HG02623 (cell line): Measurements from ENCODE around the gene UBE4A.
A peak's percentile ranks its signal among the peaks of the same experiment; 100 is the strongest.

ENCODE experiments used
- ATAC-seq: cut with Tn5 transposase; IDR thresholded peaks from one replicate; pipeline ENCODE4 v1.9.1; 2021; ENCODE audit warnings: moderate library complexity; ENCODE audit not compliant: unreplicated experiment

UBE4A gene

DNA sequence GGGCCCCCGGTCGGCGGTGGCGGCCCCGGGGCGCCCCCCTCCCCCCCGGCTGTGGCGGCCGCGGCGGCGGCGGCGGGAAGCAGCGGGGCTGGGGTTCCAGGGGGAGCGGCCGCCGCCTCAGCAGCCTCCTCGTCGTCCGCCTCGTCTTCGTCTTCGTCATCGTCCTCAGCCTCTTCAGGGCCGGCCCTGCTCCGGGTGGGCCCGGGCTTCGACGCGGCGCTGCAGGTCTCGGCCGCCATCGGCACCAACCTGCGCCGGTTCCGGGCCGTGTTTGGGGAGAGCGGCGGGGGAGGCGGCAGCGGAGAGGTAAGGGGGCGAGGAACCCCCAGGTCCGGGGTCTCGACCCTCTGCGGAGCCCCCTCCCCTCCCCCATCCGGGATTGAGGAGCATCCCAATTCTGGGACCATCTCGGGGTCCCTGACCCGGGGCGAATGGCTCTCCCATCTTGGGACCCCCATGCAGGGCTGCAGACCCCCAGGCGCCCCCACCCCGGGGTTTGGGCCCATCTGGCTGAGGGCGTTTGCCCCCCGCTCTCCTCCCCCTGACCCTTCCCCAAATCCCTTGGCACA, 77.3 kb downstream of the UBE4A start:
- peak; percentile 15 for ATAC-seq

DNA sequence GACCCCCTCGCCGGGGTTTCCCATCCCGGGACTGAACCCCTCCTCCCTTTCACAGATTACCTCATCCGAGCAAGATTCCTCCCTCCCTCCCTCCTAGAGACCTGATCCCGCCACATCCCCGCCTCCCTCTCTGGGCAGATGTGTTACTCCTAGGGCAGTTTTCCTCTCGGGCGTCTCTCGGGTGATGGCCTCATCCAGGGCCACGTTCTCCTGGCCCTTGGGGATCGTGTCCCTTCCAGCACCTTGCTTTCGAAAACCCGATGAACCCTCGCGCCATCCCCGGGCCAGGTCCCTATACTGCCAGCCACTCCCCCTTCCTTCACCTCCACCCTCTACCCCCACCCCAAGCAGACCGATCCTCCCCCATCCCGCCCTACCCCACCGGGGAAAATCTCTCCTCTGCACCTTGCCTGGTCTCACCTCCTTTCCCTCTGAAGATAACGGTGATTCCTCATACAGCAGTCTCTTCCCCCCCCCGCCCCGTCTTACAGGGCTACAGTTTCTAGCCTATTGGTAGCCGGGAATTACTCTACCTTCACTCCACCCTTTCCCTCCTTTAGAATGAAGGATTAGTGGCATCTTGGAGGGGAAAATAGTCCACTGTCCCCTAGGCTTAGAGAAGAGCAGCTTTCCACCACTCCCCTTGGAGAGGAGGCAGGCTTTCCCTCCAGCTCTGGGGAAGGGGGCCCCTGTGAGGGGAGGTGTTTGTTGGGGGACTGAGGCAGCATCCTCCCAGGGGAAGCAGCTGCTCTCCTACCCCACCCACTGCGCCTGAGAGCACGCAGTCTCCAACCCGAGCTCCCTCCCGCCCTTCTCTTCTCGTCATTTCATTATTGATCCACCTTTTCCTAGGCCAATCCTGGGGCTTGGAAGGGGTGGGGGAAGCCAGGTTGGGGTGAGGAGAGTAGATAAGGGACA, 78.1 kb downstream of the UBE4A start:
- no peak for ATAC-seq

DNA sequence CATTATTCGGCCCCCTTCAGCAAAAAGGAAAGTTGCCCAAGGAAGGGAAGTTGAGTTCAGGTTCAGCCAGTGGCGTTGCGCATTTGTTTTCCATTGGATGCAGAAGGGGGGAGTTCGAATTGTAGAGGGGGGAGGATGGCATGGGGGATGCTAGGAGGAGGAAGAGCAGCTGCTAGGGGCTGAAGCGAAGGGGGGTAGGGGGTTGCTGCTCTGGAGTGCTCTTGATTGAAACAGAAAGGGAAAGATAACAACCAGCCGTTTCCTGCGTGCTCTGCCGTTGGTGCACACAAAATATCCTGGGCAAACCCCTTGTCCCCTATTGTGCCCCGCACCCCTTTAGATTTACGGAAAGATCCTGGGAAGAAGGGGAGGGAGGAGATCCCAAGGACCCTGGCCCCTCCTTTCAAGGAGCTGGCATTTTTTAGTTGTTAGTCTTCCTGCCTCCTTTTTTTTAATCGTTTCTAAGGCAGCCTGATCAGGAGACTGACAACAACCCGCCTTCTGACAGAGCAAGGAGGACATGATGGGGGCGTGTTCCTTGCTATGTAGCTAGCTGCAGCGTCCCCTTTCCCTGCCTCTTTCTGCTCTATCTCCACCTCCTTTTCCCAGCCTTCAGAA, 79.0 kb downstream of the UBE4A start:
- ATAC-seq = no peak

DNA sequence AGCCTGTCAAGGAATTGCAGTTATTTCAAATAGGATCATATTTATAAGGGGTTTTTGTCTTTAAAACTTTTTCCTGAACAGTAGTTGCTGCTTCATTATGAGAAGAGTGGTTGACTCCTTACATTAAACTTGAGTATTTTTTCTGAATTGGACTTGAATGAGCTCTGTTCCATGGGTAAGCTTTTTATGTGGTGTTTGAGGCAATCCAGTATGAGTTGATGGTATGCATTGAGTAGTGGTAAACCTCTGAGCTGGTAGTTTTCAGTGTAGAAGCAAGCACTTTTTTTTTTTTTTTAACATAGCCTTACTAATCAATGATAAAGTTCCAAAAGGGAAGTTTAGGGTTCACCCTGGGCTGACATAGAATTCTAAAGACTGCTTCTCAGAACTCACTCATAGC, 80.2 kb downstream of the UBE4A start:
- no peak for ATAC-seq

DNA sequence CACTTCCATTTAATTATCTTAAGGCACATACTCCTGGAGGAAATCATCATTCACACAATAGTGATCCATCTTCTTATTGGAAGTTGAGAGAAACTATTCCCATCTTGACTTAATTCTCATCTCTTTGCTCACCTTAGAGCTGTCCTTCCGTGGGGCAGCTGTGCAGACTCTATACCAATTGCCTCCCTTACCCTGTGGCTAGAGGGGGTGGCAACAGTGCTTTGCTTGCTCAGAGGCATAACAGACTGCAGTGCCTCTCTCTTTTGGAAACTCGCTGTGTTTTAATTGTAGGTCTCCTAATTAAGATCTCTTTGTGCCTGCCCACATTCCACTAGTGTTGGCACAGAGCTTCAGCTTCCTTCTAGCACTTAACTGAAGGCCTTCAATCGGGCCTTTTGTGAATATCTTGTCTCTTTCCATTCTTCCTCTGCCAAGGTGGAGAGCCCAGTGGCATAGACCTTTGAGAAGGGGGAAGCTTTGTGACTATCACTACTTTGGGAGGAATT, 82.4 kb downstream of the UBE4A start:
- ATAC-seq = no peak

DNA sequence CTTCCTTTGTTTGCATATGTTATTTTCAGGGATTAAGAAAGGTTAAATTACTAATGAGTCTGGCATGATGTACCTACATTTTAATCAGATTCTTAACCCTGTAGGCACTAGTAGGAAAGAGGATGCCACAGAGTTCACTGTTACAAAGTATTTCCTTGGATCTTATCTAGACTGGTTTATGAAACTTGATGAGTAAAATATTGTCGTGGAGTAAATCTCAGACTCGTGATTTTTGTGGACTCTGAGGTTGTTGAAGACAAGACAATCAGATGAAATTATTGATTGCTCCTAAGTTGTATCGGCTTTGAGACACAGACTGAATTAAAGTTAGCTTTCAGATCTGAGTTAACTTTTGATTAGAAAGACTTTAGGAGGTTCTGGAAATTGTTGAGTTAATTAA, 82.9 kb downstream of the UBE4A start:
- ATAC-seq = no peak

DNA sequence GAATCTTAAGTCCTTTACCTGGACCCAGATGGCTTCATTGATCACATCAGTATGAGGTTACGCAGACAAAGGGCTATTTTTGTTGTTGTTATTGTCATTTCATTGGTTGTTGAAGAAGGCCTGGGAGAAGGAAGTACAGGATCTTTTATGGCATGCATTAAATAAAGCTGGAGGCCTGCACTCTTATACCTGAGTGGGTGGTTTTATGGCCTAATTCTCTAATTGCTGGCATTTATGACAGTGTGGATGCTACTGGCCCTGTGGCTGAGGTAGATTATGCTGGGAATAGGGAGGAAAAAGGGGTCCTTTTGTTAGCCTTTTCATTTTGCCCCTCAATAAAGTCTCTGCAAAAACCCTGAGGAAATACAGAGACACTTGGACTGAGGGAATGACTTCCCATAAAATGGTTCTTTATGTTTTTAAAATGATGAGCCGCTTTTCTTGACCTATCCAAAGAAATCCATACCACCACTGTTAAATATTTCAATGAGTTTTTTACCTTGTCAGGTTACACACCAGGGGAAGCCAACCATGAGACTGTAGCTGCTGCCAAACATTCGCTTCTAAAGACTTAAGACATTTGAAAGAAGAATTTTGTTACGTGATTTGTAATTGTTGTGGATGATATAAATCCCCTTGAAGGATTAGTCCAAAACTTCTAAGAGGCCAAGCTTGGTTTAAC, 83.6 kb downstream of the UBE4A start:
- ATAC-seq = no peak

DNA sequence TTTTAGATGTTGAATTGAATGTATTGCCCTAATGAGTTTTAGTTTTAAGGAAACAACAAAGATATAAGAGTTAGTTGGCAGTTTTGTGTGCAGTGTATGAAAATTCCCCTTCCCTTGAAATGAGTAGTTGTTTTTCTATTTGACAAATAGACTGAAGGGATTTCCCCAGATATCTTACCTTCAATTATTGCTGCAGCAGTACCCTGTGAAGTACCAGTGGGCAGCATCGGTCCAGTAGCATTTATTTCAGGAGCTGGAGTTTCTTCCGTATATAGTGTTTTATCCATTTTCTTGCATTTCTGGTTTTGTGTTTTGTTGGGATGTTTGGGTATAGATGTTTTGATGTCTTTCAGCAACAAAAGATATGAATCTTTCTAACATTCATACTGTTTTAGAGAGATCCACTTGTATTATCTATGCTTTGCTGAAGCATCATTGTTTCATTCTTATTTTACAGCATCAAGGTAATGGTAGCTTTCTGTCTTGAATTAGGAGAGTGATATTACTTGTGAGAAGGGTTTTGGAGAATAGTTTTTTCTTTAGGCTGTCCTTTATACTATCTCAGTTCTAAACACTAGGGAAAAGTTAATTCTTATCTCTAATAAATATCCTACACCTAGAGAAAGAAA, 84.3 kb downstream of the UBE4A start:
- no peak for ATAC-seq

DNA sequence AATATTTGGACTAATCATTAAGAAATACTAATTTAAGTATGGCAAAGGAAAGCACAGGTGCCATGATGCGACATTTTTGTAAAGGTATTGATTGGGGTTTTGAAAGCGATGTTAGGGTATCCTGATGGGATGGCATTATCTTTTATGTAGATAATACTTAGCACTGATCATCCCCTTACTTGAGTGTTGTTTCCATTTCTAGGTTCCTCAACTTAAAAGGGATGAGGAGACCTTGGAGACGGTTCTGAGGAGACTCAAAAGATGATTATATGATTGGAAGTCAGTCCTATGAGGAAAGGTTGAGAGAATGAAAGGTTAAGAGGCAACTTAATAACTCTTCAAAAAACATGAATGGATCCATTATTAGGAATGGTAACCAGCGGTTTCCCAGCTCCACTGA, 88.0 kb downstream of the UBE4A start:
- no peak for ATAC-seq

DNA sequence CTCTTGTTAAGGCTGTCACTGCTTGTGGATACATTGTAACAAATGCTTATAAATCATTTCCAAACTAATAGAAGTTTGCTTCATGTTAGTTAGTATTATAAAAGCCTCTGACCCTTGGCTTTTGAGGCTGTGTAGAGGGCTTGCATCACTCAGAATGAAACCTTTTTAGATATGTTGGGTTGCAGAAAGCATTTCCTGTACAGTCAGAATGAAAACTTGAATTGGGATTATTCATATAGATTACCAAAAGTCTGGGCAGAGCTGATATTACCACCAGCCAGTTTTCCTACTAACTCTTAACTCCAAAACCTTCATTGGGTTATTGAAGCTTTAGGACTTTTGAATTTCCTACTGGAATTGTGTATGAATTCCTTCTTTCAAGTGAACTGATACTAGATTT, 88.9 kb downstream of the UBE4A start:
- peak; percentile 71 for ATAC-seq
